Myocyte (in vitro differentiated cells): ENCODE measurements around the gene ADGRE3. TPM values are rescaled to one million over a fixed set of nuclear protein-coding genes. Genes with fewer than 3 reads are reported as not detected.
A peak's percentile ranks its signal among the peaks of the same experiment; 100 is the strongest.
"Not testable (repeated sequence)": the region's sequence is repeated elsewhere in the genome, so short reads cannot be mapped to it uniquely, and the experiment has no call there.

Experiments used
- DNase-seq: peaks from one replicate; pipeline ENCODE4 v3.0.0-alpha.2; 2012; ENCODE audit warnings: low read depth
- total RNA-seq: library from RNA; depleted of rRNA; stranded (reverse); fragments of >200 nt; gene quantifications from 2 replicates; pipeline ENCODE4 v1.2.3, GENCODE V29; 2014

ADGRE3 gene
- total RNA-seq, 1 donor from 2014 or later = not detected

GRCh38 chr19:14670408-14670807 lies 4.2 kb downstream of the ADGRE3 start:
- no peak for DNase-seq

- no peak for DNase-seq
Observed at GRCh38 chr19:14669940-14670339, 4.7 kb downstream of the ADGRE3 start.

DNA sequence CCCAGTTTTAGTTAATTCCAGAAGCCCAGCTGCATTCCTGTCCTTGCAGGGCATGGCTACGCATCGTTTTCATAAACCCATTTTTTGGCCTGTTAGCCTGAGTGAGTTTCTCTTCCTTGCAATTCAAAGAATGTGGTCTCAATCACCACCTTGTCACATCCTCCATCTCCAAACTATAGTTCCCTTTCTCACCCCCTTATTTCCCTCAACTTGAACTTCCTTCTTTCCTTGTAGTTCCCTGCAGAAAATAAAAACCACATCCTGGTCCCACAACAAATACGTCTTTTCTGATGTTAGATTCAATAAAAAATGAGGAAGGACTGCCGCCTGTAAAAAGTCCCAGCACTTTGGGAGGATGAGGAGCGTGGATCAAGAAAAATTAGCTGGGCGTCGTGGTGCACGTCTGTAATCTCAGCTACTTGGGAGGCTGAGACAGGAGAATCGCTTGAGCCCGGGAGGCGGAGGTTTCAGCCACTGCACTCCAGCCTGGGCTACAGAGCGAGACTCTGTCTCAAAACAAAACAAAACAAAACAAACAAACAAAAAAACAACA lies 13.2 kb downstream of the ADGRE3 start:
- DNase-seq = no peak

GRCh38 chr19:14659874-14660489 lies 14.7 kb downstream of the ADGRE3 start:
- no peak for DNase-seq

GRCh38 chr19:14655726-14656125 lies 18.9 kb downstream of the ADGRE3 start:
- no peak for DNase-seq

DNA sequence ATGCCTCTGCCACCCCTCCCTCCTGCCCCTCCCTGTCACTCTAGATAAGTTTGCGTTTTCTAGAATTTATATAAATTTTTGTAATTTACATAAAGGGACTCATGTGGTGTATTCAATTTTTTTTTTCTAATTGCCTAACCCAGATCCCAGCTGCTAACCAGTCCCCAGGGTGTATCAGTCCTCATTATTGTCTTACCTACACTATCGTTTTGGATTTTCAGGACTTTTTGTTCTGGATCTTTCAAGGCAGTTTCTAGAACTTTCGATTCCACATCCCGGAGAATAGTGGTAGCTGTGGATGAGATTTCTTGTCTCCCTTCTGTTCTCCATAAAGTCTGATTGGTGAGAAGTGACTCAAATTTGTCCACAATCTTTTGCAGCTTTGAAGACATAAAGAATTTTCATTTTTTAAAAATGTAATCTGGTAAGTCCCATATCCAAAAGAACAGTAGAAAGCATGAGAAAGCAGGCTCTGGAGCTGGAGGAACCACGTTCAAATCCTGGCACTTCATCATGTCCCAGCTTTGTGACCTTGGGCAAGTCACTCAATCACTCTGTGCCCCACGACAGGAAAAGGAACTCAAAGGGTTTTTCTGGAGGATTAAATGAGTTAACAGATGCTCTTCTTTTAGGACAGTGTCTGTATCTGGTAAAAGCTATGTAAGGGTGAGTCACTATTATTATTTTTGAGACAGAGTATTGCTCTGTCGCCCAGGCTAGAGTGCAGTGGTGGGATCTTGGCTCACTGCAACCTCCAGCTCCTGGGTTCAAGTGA lies 19.7 kb downstream of the ADGRE3 start:
- DNase-seq = no peak

DNA sequence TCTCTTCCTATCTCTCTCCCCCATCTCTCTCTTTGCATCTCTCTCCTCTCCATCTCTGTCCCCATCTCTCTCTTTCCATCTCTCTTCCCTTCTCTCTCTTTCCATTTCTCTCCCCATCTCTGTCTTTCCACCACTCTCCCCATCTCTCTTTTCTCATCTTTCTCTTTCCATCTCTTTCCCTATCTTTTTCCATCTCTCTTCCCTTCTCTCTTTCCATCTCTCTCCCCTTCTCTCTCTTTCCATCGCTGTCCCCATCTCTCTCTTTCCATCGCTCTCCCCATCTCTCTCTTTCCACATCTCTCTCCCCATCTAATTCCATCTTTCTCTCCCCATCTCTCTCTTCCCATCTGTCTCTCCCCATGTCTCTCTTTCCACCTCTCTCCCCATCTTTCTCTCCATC lies 24.5 kb downstream of the ADGRE3 start:
- DNase-seq = no peak

- no peak for DNase-seq
Observed at GRCh38 chr19:14649020-14649419, 25.6 kb downstream of the ADGRE3 start.

GRCh38 chr19:14648506-14648905 lies 26.1 kb downstream of the ADGRE3 start:
- no peak for DNase-seq

DNA sequence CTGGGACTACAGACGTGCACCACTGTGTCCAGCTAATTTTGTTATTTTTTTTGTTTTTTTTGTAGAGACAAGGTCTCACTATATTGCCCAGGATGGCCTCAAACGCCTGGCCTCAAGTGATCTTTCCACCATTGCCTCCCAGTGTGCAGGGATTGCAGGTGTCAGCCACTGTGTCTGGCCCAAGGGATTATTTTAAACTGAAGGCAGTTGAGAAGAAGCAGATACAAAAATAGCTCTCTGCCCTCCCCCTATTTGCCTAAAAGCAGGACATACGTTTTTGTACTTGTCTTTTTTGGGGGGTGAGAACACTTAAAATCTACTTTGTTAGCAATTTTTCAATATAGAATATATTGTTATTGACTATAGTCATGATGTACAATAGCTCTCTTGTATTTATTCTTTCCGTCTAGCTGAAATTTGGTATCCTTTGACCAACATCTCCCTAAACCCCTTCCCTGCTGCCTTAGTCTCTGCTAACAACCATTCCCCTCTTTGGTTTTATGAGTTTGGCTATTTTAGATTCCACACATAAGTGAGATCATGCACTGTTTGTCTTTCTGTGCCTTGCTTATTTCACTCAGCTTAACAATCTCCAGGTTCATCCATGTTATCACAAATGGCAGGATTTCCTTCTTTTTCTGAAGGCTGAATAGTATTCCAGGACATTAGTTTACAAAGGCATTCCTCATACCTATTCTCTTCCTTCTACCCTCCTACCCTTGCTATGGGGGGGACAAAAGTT lies 34.9 kb downstream of the ADGRE3 start:
- DNase-seq = no peak

GRCh38 chr19:14632286-14632685 lies 42.4 kb downstream of the ADGRE3 start:
- peak; percentile 7 for DNase-seq

GRCh38 chr19:14629557-14629956 lies 45.1 kb downstream of the ADGRE3 start:
- DNase-seq = no peak

DNA sequence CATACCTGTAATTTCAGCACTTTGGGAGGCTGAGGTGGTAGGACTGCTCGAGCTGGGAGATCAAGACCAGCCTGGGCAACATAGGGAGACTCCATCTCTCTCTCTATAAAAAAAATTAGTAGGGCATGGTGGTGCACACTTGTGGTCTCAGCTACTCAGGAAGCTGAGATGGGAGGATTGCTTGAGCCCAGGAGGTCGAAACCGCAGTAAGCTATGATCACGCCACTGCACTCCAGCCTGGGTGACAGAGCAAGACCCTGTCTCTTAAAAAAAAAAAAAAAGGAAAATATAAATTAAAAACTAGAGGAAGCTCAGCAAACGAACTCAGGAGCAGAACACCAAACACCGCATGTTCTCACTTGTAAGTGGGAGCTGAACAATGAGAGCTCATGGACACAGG lies 50.2 kb downstream of the ADGRE3 start:
- DNase-seq = not testable (repeated sequence)

DNA sequence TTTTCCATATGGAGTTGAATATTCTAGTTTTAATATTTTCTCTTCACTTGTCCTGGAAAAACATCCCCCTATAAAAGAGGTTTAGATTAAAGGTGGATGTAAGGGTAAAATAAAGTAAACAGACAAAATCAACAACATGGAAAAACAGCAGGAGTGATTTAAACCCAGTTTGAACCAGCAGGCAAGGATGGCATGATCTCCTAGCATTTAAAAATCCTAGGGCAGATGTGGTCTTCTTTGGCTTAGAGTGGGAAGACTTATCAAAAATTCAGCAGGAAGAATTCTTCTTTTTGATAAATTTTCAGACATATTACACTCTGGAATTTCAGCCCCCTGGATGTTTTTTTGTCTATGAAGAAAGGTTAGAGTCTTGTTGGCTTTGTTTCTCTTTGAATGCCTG lies 55.2 kb downstream of the ADGRE3 start:
- no peak for DNase-seq

DNA sequence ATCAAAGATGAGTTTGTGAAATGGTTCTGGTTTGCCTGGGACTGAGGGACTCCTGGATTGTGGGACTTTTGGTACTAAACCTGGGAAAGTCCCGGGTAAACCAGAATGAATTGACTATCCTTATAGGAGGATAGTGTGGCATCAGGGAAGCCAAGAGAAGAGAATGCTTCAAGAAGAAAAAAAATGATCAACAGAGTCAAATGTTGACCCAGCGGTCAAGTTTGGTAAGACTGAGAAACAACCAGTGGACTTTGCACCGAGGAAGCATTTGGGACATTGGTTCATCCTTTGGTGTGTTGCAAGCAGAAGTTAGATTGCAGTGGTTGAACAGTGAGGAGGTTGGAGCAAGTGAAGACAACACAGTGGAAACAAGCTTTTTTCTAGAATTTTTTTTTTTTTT lies 58.2 kb downstream of the ADGRE3 start:
- DNase-seq = no peak

DNA sequence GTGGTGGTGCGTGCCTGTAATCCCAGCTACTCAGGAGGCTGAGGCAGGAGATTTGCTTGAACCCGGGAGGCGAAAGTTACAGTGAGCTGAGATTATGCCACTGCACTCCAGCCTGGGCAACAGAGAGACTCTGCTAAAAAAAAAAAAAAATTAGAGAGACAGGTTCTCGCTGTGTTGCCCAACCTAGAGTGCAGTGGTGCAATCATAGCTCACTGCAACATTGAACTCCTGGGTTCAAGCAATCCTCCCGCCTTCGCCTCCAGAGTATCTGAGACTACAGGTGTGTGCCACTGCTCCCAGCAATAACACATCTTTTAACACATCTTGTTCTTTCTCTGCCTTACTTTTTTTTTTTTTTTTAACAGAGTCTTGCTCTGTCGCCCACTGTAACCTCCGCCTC lies 59.0 kb downstream of the ADGRE3 start:
- DNase-seq = no peak

- DNase-seq = no peak
Observed at GRCh38 chr19:14614099-14614412, 60.6 kb downstream of the ADGRE3 start.

- not testable (repeated sequence) for DNase-seq
Observed at GRCh38 chr19:14613399-14614098, 61.1 kb downstream of the ADGRE3 start.

DNA sequence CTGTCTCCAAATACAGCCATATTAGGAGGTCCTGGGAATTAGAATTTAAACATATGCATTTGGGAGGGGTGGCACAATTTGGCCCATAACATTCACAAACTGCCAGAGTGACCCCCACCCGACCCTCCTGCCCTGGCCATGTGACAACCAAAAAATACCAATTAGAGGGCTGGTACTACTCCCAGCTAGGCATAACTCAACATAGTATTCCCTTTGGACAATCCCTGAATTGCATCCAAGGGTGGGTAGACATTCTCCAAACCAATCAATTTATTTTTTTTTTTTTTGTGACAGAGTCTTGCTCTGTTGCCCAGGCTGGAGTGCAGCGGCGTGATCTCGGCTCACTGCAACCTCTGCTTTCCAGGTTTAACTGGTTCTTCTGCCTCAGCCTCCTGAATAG lies 62.0 kb downstream of the ADGRE3 start:
- DNase-seq = no peak

DNA sequence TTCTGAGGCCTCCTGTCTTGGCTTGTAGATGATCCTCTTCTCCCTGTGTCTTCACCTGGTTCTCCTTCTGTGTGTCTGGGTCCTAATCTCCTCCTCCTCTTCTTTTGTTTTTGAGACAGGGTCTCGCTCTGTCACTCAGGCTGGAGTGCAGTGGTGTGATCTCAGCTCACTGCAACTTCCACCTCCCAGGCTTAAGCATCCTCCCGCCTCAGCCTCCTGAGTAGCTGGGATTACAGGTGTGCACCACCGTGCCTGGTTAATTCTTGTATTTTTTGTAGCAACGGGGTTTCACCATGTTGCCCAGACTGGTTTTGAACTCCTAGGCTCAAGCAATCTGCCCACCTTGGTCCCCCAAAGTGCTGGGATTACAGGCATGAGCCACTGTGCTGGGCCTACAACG lies 62.4 kb downstream of the ADGRE3 start:
- not testable (repeated sequence) for DNase-seq

DNA sequence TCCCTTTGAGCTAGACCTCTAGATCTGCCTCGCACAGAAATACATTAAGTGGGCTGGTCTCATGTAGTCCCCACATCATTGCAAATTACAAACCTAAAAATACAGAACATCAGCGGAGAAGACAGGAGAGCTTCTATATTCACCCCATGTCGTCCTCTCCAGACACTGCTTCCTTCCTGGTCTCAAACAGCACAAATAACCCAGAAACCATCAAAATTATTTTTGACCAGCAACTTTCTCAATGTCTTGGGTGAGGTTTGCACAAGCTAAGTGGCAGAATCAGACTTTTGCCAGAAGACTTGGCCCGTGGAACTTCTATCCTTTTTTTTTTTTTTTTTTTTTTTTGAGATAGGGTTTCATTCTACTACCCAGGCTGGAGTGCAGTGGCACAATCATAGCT lies 63.6 kb downstream of the ADGRE3 start:
- DNase-seq = no peak

DNA sequence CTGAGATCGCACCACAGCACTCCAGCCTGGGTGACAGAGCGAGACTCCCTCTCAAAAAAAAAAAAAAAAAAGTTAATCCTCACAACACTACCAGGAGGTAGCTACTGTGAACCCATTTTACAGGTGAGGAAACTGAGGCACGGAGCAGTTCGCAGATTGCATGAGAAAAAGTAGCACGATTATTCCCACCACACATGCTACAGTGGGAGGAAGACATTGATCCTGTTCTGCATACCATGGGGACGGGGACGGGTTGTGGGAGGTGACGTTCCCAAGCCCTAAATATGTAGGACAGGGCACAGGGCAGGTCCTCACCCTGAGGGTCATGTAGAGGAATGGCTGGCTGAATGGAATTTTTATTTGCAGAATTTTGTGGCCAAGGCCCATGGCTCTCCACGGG lies 68.0 kb downstream of the ADGRE3 start:
- DNase-seq = no peak
